Hepatocyte (in vitro differentiated cells): ENCODE data around the gene TMEM237.

ENCODE experiments used
- EZH2 ChIP-seq: fragments of 200-600 bp; sonication (generic); IDR thresholded peaks from 2 replicates; pipeline ENCODE4 v1.6.1; 2016; ENCODE audit warnings: antibody characterized with exemption, mild to moderate bottlenecking, borderline replicate concordance
- TF ChIP-seq, protein P1 (sequence below): fragments of 200-600 bp; sonication (generic); IDR thresholded peaks from 2 replicates; pipeline ENCODE4 v1.5.1; 2016; ENCODE audit warnings: antibody characterized with exemption, mild to moderate bottlenecking; ENCODE audit not compliant: poor library complexity

DNA sequence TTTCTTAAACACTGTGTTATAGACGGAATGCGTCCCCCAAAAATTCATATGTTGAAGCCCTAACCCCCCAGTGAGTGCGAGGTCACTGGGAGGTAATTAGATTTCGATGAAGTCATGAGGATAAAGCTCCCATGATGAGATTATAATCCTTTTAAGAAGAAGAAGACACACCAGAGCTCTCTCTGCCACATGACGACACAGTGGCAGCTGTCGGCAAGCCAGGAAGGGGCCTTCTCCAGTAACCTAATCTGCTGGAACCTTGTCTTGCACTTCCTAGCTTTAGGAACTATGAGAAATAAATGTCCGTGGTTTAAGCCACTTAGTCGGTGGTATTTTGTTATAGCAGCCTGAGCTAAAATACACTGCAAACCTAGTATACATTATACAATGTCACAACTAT lies 12.3 kb downstream of the TMEM237 start:
- TF ChIP-seq, protein P1, sequence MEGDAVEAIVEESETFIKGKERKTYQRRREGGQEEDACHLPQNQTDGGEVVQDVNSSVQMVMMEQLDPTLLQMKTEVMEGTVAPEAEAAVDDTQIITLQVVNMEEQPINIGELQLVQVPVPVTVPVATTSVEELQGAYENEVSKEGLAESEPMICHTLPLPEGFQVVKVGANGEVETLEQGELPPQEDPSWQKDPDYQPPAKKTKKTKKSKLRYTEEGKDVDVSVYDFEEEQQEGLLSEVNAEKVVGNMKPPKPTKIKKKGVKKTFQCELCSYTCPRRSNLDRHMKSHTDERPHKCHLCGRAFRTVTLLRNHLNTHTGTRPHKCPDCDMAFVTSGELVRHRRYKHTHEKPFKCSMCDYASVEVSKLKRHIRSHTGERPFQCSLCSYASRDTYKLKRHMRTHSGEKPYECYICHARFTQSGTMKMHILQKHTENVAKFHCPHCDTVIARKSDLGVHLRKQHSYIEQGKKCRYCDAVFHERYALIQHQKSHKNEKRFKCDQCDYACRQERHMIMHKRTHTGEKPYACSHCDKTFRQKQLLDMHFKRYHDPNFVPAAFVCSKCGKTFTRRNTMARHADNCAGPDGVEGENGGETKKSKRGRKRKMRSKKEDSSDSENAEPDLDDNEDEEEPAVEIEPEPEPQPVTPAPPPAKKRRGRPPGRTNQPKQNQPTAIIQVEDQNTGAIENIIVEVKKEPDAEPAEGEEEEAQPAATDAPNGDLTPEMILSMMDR, result no peak
- TF ChIP-seq EZH2, result no peak
